Liver (tissue), 9 donors: Measurements from ENCODE around the gene DUSP3. TPM values are rescaled to one million over a fixed set of nuclear protein-coding genes. Genes with fewer than 3 reads are reported as not detected.
"Not testable (repeated sequence)": the region's sequence is repeated elsewhere in the genome, so short reads cannot be mapped to it uniquely, and the experiment has no call there.

Experiments used
- DNase-seq: peaks from one replicate; pipeline ENCODE4 v3.0.0-alpha.2; 2017; ENCODE audit warnings: low spot score
- H3K27ac ChIP-seq, 2 donors: one replicate each; pipeline ENCODE4 v1.7.0; 2013; ENCODE audit warnings: inconsistent platforms in 2 of 2, low read length in 2 of 2, control low read depth in 1 of 2, low read depth in 1 of 2, mild to moderate bottlenecking in 1 of 2
- H3K27me3 ChIP-seq, 4 donors: one replicate each; pipeline versions ENCODE4 v1.6.1 to v1.7.0; 2013; ENCODE audit warnings: low read length in 3 of 4, inconsistent platforms in 1 of 4, mild to moderate bottlenecking in 1 of 4, moderate library complexity in 1 of 4; ENCODE audit not compliant: control insufficient read depth in 4 of 4, insufficient read depth in 4 of 4
- H3K36me3 ChIP-seq, 4 donors: one replicate each; pipeline versions ENCODE4 v1.6.1 to v1.7.0; 2013; ENCODE audit warnings: low read length in 3 of 4, mild to moderate bottlenecking in 3 of 4, low read depth in 1 of 4, moderate library complexity in 1 of 4; ENCODE audit not compliant: control insufficient read depth in 4 of 4, insufficient read depth in 3 of 4
- H3K4me1 ChIP-seq, 4 donors: one replicate each; pipeline versions ENCODE4 v1.6.1 to v1.7.0; 2013; ENCODE audit warnings: low read length in 3 of 4, mild to moderate bottlenecking in 3 of 4, moderate library complexity in 1 of 4; ENCODE audit not compliant: control insufficient read depth in 4 of 4, insufficient read depth in 4 of 4
- H3K4me3 ChIP-seq, 3 donors: one replicate each; pipeline versions ENCODE4 v1.6.1 to v1.7.0; 2013; ENCODE audit warnings: low read length in 3 of 3, control low read depth in 1 of 3, low read depth in 1 of 3, mild to moderate bottlenecking in 1 of 3
- H3K9ac ChIP-seq, 2 donors: one replicate each; pipeline ENCODE4 v1.7.0; 2013; ENCODE audit warnings: low read length in 2 of 2, mild to moderate bottlenecking in 2 of 2, moderate library complexity in 2 of 2, control low read depth in 1 of 2, low read depth in 1 of 2
- H3K9me3 ChIP-seq, 4 donors: one replicate each; pipeline versions ENCODE4 v1.6.1 to v1.7.0; 2013; ENCODE audit warnings: low read length in 3 of 4; ENCODE audit not compliant: control insufficient read depth in 4 of 4
- ATF3 ChIP-seq: IDR thresholded peaks from 2 replicates; pipeline ENCODE4 v1.6.1; 2016; ENCODE audit warnings: antibody characterized with exemption
- FOXA2 ChIP-seq: IDR thresholded peaks from 2 replicates; pipeline ENCODE4 v1.6.1; 2016; ENCODE audit warnings: antibody characterized with exemption
- GABPA ChIP-seq, 2 donors: IDR thresholded peaks in 1 of 2; conservative IDR thresholded peaks in 1 of 2; 2 replicates each; pipeline ENCODE4 v1.6.1; 2016; ENCODE audit warnings: antibody characterized with exemption in 2 of 2, mild to moderate bottlenecking in 1 of 2, moderate library complexity in 1 of 2
- HNF4A ChIP-seq, 2 donors: conservative IDR thresholded peaks; 2 replicates each; pipeline ENCODE4 v1.6.1; 2016; ENCODE audit warnings: antibody characterized with exemption in 2 of 2, mild to moderate bottlenecking in 2 of 2
- JUND ChIP-seq, 2 donors: IDR thresholded peaks; 2 replicates each; pipeline ENCODE4 v1.6.1; 2016; ENCODE audit warnings: antibody characterized with exemption in 2 of 2
- NR2F2 ChIP-seq: IDR thresholded peaks from 2 replicates; pipeline ENCODE4 v1.6.1; 2016; ENCODE audit warnings: antibody characterized with exemption
- REST ChIP-seq: IDR thresholded peaks from 2 replicates; pipeline ENCODE4 v1.6.1; 2016; ENCODE audit warnings: antibody characterized with exemption, mild to moderate bottlenecking
- RXRA ChIP-seq, 2 donors: IDR thresholded peaks; 2 replicates each; pipeline ENCODE4 v1.6.1; 2017 to 2018; ENCODE audit warnings: antibody characterized with exemption in 2 of 2, mild to moderate bottlenecking in 1 of 2
- SP1 ChIP-seq: IDR thresholded peaks from 2 replicates; pipeline ENCODE4 v1.6.1; 2018; ENCODE audit warnings: antibody characterized with exemption, mild to moderate bottlenecking
- YY1 ChIP-seq: IDR thresholded peaks from 2 replicates; pipeline ENCODE4 v1.6.1; 2016; ENCODE audit warnings: antibody characterized with exemption, mild to moderate bottlenecking
- ZBTB33 ChIP-seq: IDR thresholded peaks from 2 replicates; pipeline ENCODE4 v1.6.1; 2016; ENCODE audit warnings: antibody characterized with exemption
- WGBS: extraction: QIAGEN DNeasy Blood & Tissue Kit; methylation state at CpG from one replicate; pipeline ENCODE4 v1.1.7; 2013; 5-methylcytosine and 5-hydroxymethylcytosine counted together
- polyA plus RNA-seq, 2 donors: library from polyadenylated mRNA; stranded (reverse) in 1 of 2; unstranded in 1 of 2; fragments of 200-250 nt in 1 of 2; fragments of >200 nt in 1 of 2; fragmentation: Nextera tagmentation in 1 of 2; extraction: Ambion mirVana in 1 of 2; gene quantifications; one replicate each; pipeline versions ENCODE4 v1.2.1 to v1.2.3, GENCODE V29; 2013 to 2015
- total RNA-seq, 2 donors: library from RNA; depleted of rRNA; stranded (reverse); fragments of >200 nt; gene quantifications; one replicate each; pipeline ENCODE4 v1.2.3, GENCODE V29; 2014
- donor health status: healthy.
- donor health status: healthy.
- donor health status: healthy.
- donor health status: healthy.
- donor health status: healthy.

The DUSP3 gene
- total and polyA plus RNA-seq, 4 donors, result 30.4 to 104 (median 60.8) TPM

- TF ChIP-seq REST (no peak), HNF4A (conservative IDR thresholded peaks at IDR 0.05) (no peak), ATF3 (no peak)
Measured at GRCh38 chr17:43800736-43801135, 22.0 kb upstream of the DUSP3 start (continued).

DNA sequence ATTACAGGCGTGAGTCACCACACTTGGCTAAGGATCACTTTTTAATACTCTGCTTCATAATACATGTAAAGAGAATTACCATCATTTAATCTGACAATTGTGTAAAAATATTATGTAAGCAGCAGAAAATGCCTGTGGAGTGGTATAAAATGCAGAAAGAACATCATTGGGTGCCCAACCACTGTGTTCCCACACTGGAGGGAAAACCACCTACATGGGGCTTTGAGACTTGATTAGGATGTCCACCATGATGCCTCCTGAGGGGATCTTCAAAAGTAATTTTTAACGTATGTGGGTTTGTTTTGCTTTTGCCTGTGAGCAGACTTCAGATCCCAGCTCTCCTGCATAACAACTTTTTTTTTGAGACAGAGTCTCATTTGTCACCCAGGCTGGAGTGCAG lies 20.3 kb upstream of the DUSP3 start:
- Histone ChIP-seq H3K4me3 (no peak overlapping the region), H3K27ac (no peak overlapping the region), H3K9ac (no peak overlapping the region), H3K36me3 (no peaks in the 10 kb centered on the region), H3K27me3 (no peaks in the 10 kb centered on the region), H3K4me1 (no peaks in the 10 kb centered on the region), H3K9me3 (no peaks in the 10 kb centered on the region)
- WGBS, result 89% methylated on average over 2 of the region's 2 CpGs
- TF ChIP-seq ATF3, result no peak
- no peak for TF ChIP-seq SP1
- TF ChIP-seq ZBTB33, result no peak
- TF ChIP-seq YY1, result no peak
- TF ChIP-seq REST, result no peak
- TF ChIP-seq NR2F2, result no peak
- no peak for TF ChIP-seq JUND (IDR thresholded peaks at IDR 0.05)
- TF ChIP-seq GABPA (IDR thresholded peaks at IDR 0.05 in 1 of 2, conservative IDR thresholded peaks at IDR 0.05 in 1 of 2), result no peak
- no peak for TF ChIP-seq FOXA2
- TF ChIP-seq RXRA (IDR thresholded peaks at IDR 0.05), result no peak
- DNase-seq, result no peak

DNA sequence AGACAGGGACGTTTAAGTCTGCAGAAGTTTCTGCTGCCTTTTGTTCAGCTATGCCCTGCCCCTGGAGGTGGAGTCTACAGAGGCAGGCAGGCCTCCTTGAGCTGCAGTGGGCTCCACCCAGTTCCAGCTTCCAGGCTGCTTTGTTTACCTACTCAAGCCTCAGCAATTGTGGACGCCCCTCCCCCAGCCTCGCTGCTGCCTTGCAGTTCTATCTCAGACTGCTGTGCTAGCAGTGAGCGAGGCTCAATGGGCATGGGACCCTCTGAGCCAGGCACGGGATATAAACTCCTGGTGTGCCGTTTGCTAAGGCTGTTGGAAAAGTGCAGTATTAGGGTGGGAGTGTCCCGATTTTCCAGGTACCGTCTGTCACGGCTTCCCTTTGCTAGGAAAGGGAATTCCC lies 19.2 kb upstream of the DUSP3 start:
- H3K27me3 ChIP-seq, H3K9me3 ChIP-seq, H3K27ac ChIP-seq, DNase-seq, H3K9ac ChIP-seq, H3K4me1 ChIP-seq, H3K36me3 ChIP-seq, H3K4me3 ChIP-seq: not testable (repeated sequence)
- WGBS, result 75% methylated on average over 9 of the region's 9 CpGs

- not testable (repeated sequence) for H3K9ac ChIP-seq, H3K27ac ChIP-seq, H3K4me3 ChIP-seq, H3K9me3 ChIP-seq, H3K36me3 ChIP-seq, DNase-seq, H3K27me3 ChIP-seq, H3K4me1 ChIP-seq
- 83% methylated on average over 4 of the region's 4 CpGs for WGBS
Measured at GRCh38 chr17:43792668-43793067, 13.9 kb upstream of the DUSP3 start.
